ENCODE results near the gene UBALD1.

DNA sequence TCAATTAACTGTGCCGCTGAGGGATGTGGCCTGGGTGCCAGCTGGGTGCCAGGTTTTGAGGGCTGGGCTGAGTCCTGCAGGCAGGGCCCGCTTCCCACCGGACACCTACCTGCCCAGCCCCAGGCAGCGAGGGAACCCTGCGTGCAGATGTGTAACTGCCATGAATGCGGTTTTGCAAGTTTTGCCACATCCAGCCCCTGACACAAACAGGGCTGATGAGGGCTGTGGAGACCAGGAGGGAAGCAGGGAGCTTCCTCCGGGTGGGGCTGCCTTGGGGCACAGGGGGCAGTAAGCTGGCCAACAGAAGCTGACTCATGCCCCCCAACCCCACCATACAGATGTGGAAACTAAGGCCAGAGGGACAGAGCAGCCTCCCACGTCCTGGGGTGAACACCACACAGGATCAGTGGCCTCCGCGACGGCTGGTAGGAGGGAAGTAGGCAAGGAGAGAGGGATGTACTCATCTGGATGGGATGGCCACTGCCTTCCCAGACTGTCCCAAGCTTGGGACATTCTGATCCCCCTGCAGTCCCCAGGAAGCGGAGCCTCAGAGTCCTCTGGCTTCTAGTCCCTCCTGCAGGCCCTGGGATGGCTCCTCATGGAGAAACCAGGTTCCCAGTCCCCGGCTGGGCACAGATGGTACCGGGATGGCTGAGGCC lies 1.6 kb downstream of the UBALD1 start:
- TF ChIP-seq, protein P1, sequence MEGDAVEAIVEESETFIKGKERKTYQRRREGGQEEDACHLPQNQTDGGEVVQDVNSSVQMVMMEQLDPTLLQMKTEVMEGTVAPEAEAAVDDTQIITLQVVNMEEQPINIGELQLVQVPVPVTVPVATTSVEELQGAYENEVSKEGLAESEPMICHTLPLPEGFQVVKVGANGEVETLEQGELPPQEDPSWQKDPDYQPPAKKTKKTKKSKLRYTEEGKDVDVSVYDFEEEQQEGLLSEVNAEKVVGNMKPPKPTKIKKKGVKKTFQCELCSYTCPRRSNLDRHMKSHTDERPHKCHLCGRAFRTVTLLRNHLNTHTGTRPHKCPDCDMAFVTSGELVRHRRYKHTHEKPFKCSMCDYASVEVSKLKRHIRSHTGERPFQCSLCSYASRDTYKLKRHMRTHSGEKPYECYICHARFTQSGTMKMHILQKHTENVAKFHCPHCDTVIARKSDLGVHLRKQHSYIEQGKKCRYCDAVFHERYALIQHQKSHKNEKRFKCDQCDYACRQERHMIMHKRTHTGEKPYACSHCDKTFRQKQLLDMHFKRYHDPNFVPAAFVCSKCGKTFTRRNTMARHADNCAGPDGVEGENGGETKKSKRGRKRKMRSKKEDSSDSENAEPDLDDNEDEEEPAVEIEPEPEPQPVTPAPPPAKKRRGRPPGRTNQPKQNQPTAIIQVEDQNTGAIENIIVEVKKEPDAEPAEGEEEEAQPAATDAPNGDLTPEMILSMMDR (conservative IDR thresholded peaks at IDR 0.05 in 1 of 2, IDR thresholded peaks at IDR 0.05 in 1 of 2; ENCODE audit: low read depth in 1 of 2, low read length in 2 of 2), result no peak
- no peak for TF ChIP-seq EZH2 (IDR thresholded peaks at IDR 0.05; ENCODE audit: low read length, missing control alignments)

All from fibroblast of lung (primary cell).